Activated T-cell treated with anti-CD3 and anti-CD28 coated beads, Interleukin-2, amount 50 U/mL, for 4 hours (primary cell): ENCODE measurements around the gene TUBA4A. TPM values are rescaled to one million over a fixed set of nuclear protein-coding genes. Genes with fewer than 3 reads are reported as not detected.
A peak's percentile ranks its signal among the peaks of the same experiment; 100 is the strongest.

Experiments used
- ATAC-seq, 2 donors: fragments of 200-7000 bp; cut with Tn5 transposase; one replicate each; pipeline ENCODE4 v1.10.0; 2021
- DNase-seq: peaks from one replicate; pipeline ENCODE4 v3.0.0-alpha.2; 2020
- H3K27me3 Mint-ChIP-seq: one replicate; pipeline ENCODE4 v1.8.0; 2021; ENCODE audit warnings: low read depth, mixed read lengths
- H3K36me3 Mint-ChIP-seq: one replicate; pipeline ENCODE4 v1.8.0; 2022; ENCODE audit warnings: mixed read lengths; ENCODE audit not compliant: insufficient read depth
- H3K4me1 Mint-ChIP-seq: one replicate; pipeline ENCODE4 v1.8.0; 2021; ENCODE audit warnings: low read depth, mixed read lengths
- H3K4me3 Mint-ChIP-seq: one replicate; pipeline ENCODE4 v1.8.0; 2021; ENCODE audit warnings: mild to moderate bottlenecking, moderate library complexity, mixed read lengths
- H3K9me3 Mint-ChIP-seq: one replicate; pipeline ENCODE4 v1.8.0; 2021; ENCODE audit warnings: mixed read lengths
- total RNA-seq, 3 donors: library from RNA; stranded (reverse); gene quantifications; one replicate each; pipeline ENCODE4 v1.2.1, GENCODE V29; 2021

Gene TUBA4A
- total RNA-seq, 3 donors from 2014 or later = 167 to 201 (median 190) TPM

DNA sequence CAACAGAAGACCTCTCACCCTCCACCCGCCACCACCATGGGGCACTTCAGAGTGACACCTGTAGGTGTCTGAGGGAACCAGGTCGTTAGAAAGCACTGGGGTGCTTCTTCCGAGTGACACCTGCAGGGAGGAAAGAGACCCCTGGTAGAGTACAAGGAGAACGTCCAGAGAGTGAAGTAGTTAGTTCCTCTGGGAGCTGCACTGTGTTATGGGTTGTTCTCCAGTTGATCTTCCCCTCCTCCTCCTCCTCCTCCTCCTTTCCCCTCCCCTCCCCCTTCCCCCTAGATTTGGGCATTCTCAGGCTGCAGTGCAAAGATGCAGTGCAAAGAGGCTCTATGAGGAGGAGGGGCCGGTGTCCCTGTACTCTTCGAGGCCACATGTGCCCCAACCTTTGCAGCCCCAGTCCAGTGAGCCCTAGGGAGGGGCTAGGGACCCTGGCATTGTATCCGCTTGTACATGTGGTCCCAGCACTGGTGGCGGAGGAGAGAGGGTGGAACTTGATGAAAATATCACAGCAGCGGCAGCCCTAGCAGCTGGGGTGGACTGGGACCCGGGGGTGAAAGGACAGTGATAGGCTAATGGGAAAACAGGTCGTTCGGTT, 26.3 kb upstream of the TUBA4A start:
- Mint-ChIP-seq H3K27me3 (no peaks in the 10 kb centered on the region), H3K4me3 (peak overlapping the region; percentile 93), H3K4me1 (peaks cover 41% of the 10 kb centered on the region), H3K36me3 (peaks cover 21% of the 10 kb centered on the region), H3K9me3 (no peaks in the 10 kb centered on the region)
- DNase-seq (no peak), ATAC-seq (no peak)

DNA sequence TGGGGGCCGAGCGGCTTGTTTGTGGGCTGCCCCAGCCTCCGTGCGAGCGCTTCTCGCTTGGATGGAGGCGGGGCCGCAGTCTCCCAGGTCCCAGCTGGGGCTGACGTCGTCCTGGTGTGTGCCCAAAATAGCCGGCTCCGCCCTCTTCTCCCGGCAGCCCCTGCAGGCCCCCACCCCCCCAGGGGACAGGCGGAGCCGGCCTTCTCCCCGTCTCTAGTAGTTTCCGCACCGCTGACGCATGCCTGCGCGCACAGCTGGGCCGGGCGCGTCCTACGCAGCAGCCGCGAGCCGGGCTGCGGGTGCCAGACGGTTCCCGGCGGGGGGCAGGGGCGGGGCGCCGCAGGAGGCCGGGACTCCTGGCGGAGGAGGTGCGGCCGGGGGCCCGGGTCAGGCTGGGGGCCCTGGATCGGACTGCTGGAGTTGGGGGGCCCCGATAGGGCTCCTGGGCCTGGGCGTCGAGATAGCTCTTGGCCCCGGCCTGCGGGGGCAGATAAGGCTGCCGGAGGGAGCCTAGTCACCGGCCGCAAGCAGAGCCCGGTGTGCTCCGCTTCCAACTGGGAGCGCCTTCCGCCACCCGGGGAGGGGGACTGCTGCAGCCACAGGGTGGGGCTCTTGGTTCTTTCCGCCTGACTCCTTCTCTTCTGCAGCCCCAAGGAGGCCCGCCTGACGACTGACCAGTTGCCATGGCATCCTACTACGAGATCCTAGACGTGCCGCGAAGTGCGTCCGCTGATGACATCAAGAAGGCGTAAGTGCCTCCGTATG, 25.6 kb upstream of the TUBA4A start, which contains the start of gene DNAJB2:
Gene DNAJB2 (plus strand): TSS at position 216 of the 765 bp plus-strand sequence. CDS start 468 bp downstream, at position 684.
- Mint-ChIP-seq H3K27me3 (no peaks in the 10 kb centered on the region), H3K4me1 (peaks cover 41% of the 10 kb centered on the region), H3K36me3 (peaks cover 21% of the 10 kb centered on the region), H3K9me3 (no peaks in the 10 kb centered on the region), H3K4me3 (peak within 1 kb of the TSS; percentile 93)
- DNase-seq (peak; percentile 99), ATAC-seq (peak; percentile 89 to 90)

DNA sequence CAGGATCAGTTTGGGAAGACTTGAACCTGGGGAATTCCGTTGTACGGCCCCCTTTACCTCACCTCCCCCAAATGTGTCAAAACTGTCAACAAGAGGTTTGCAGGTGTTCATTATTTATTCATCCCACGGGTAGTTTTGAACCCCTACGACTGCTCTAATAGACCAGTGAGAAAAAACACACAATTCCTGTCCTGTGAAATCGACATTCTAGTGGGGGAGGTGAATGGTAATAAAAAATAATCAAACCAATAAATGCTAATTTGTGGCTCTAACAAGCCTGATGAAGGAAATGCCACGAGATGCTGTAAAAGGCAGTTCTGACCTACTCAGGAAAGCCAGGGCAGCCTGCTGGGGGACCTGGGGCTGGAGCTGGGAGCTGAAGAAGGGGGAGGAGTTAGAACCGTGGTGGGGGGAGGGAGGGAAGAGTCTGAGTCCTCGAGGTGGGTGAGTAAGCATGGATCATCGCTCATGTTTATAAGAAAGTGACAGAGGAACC, 25.0 kb upstream of the TUBA4A start:
- peaks cover 41% of the 10 kb centered on the region for H3K4me1 Mint-ChIP-seq
- no peak for ATAC-seq

DNA sequence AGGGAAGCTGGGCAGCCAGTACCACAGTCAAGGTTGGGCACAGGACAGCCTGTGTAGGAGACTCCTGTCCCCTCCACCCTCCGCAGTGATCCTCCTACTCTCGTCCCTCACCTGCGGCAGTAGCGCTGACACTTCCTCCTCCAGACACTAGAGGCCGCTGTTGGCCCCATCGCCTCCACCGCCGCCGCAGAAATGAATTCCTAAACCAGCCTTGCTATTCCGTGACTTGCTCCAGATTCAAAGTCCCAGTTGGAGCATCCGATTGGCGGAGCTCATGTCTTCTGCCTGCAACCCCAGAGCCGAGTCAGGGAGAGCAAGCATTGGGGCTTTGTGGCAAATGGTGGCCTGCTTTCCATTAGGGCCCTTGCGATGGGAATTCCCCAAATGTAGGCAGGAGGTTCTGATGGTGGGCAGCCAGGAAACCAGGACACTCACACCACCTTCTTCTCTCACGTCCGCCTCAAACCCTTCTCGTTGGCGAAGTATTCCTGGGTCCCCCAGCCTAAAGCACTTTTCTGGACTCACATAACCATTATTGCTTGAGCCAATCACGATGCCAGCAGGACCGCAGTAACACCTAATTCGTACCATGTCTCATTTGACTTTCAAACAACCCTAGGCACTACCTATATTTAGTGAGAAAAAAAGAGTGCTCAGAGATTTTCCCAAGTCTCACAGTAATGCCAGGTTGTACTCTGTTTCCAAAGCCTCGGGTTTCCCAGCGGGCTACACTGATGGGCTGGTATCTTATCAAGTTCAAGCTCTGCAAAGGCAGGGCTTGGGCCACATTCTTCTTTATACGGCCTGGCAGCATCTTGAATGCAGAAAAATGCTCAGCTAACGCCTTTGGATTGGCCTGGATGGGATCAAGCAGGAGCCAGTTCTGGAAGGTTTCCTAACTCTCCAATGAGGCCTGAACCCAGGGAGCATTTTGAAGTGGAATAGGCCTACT, 24.3 kb upstream of the TUBA4A start:
- ATAC-seq (no peak), DNase-seq (peak; percentile 70)
- no peaks in the 10 kb centered on the region for H3K9me3 Mint-ChIP-seq
- H3K4me1 Mint-ChIP-seq = peaks cover 41% of the 10 kb centered on the region
- peak overlapping the region; percentile 93 for H3K4me3 Mint-ChIP-seq
- H3K36me3 Mint-ChIP-seq = peaks cover 13% of the 10 kb centered on the region
- no peaks in the 10 kb centered on the region for H3K27me3 Mint-ChIP-seq

More for the DNA sequence above, 25.0 kb upstream of the TUBA4A start:
- H3K9me3 Mint-ChIP-seq = no peaks in the 10 kb centered on the region
- H3K4me3 Mint-ChIP-seq = peak overlapping the region; percentile 93
- H3K27me3 Mint-ChIP-seq = no peaks in the 10 kb centered on the region
- no peak for DNase-seq
- peaks cover 19% of the 10 kb centered on the region for H3K36me3 Mint-ChIP-seq

DNA sequence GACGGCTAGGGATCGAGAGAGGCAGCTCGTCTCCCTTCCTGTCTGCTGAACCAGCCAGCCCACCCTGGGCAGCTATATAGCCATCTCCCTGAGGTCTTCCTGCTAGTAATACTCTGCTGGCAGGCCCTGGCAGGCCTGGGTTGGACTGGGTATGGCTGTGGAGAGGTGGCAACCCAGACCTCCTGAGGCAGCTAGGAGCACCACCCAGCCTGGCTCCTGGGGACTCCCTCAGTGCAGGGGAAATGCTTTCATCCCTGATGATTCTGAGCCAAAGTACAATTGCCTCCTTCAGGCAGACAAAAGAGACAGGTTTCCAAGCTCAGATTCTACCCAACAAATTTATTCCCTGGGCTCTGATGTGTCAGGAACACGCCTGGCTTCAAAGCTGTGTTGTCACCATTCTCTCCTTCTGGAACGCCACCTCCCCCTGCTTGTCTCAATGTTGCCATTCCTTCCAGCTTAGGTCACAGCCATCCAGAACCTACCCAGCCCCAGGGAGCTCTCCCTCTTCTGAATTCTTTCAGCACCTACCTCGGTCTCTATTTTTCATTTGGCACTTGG, 20.7 kb upstream of the TUBA4A start:
- Mint-ChIP-seq H3K36me3 (no peaks in the 10 kb centered on the region), H3K4me1 (peaks cover 20% of the 10 kb centered on the region), H3K4me3 (no peak overlapping the region), H3K9me3 (no peaks in the 10 kb centered on the region), H3K27me3 (no peaks in the 10 kb centered on the region)
- DNase-seq (no peak), ATAC-seq (no peak)

DNA sequence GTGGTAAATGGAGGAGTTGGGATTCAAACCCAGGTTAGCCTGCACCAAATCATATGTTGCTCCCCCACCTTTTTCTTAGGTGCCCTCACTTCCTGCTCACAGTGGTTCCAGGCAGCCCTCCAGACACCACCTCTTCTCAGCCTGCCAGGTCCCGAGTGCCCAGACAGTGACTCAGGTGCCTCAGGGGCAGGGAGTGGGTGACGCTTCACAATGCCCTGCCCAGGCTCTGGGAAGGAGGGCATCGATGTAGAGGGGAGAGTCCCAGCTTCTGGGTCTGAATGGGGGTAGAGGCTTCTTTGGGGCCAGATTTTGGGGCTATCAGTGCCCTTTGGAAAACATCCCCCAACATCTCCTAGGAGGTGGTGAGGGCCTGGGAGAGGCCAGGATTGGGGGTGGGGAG, 20.2 kb upstream of the TUBA4A start:
- H3K9me3 Mint-ChIP-seq = no peaks in the 10 kb centered on the region

DNA sequence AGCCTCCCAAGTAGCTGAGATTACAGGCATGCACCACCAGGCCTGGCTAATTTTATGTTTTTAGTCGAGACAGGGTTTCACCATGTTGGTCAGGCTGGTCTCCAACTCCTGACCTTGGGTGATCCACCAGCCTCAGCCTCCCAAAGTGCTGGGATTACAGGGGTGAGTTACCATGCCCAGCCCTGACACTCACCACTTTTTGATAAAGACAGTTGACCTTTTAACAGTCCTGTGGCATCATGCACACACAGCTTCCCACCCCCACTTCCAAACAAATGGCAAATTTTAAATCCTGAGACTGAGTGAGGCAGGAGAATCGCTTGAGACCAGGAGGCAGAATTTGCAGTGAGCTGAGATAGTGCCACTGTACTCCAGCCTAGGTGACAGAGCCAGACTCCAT, 19.3 kb upstream of the TUBA4A start:
- Mint-ChIP-seq H3K4me1 (peaks cover 9% of the 10 kb centered on the region), H3K27me3 (no peaks in the 10 kb centered on the region), H3K36me3 (no peaks in the 10 kb centered on the region), H3K9me3 (no peaks in the 10 kb centered on the region), H3K4me3 (no peak overlapping the region)
- ATAC-seq (no peak), DNase-seq (no peak)

More for the DNA sequence above, 20.2 kb upstream of the TUBA4A start:
- DNase-seq = no peak
- no peak overlapping the region for H3K4me3 Mint-ChIP-seq
- H3K27me3 Mint-ChIP-seq = no peaks in the 10 kb centered on the region
- H3K36me3 Mint-ChIP-seq = no peaks in the 10 kb centered on the region
- H3K4me1 Mint-ChIP-seq = peaks cover 19% of the 10 kb centered on the region
- ATAC-seq = no peak

DNA sequence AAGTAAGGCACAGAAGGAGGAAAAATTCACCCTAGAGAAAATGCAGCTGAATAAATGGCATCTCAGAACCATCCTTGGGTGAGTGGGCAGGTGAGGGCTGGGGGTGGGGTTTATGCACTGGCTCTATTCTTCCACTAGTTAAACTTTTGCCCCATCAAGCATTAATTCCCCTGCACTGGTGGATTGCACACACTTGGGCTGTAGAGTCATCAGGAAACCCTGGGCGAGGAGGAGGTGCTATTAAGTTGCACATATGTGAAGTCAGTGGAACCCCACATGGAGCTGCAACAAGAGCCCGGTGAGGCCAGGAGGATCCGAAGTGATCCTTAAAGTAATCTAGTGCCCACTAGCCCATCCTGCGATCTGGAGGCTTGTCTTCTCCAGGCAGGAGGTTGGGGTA, 18.6 kb upstream of the TUBA4A start:
- no peaks in the 10 kb centered on the region for H3K36me3 Mint-ChIP-seq
- H3K27me3 Mint-ChIP-seq = no peaks in the 10 kb centered on the region
- ATAC-seq (no peak), DNase-seq (no peak)
- no peaks in the 10 kb centered on the region for H3K9me3 Mint-ChIP-seq
- H3K4me3 Mint-ChIP-seq = no peak overlapping the region
- H3K4me1 Mint-ChIP-seq = peaks cover 3% of the 10 kb centered on the region

DNA sequence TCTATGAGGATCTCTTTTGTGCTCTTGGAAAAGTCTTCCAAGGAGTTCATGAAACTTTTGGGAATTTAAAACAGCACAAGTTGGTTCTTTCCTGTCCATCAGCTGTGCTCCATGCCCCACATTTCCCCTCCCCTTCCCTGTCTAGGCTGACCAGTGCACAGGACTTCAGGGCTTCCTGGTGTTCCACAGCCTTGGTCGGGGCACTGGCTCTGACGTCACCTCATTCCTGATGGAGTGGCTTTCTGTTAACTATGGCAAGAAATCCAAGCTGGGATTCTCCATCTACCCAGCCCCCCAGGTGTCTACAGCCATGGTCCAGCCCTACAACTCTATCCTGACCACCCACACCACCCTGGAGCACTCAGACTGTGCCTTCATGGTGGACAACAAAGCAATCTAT, 17.3 kb upstream of the TUBA4A start:
- no peaks in the 10 kb centered on the region for H3K9me3 Mint-ChIP-seq
- H3K4me3 Mint-ChIP-seq = no peak overlapping the region
- H3K4me1 Mint-ChIP-seq = no peaks in the 10 kb centered on the region
- no peak for ATAC-seq
- no peak for DNase-seq
- no peaks in the 10 kb centered on the region for H3K36me3 Mint-ChIP-seq
- no peaks in the 10 kb centered on the region for H3K27me3 Mint-ChIP-seq

DNA sequence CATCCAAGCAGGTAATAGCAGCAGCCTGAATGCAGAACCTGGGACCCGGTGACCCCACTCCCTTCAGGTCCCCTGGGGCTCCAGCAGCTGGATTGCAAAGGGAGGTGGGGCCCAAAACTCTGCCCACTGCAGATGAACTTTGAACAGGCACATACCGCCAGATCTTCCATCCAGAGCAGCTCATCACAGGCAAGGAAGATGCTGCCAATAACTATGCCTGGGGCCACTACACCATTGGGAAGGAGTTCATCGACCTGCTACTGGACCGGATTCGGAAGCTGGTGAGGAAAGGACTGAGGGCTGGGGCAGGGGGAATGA, 16.3 kb upstream of the TUBA4A start:
- Mint-ChIP-seq H3K4me1 (no peaks in the 10 kb centered on the region), H3K36me3 (no peaks in the 10 kb centered on the region), H3K4me3 (no peak overlapping the region), H3K9me3 (no peaks in the 10 kb centered on the region), H3K27me3 (no peaks in the 10 kb centered on the region)
- no peak for DNase-seq
- no peak for ATAC-seq

DNA sequence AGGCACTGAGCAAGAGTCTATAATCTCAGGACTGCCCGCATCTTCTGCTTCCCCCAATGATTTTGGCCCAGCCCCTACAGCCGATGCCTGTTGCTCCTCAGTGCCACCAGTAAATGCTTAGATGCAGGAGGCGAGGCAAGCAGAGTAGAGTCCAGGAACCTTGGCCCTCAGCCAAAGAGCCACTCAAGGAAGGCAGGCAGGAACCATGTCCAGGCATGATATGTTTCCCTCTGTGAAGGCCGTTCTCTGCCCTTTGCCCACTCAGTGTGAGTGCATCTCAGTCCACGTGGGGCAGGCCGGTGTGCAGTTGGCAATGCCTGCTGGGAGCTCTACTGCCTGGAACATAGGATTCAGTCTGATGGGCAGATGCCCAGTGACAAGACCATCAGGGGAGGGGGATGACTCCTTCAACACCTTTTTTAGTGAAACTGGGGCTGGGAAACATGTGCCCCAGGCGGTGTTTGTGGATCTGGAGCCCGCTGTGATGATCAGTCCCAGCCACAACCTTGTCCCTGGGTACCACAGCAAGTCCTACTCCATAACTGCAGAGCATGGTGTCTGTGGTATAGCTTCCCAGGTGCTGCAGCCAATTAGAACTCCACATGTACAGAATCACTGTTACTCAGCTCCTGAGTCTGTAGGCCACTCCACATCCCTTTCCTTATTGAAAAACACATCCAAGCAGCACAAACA, 15.8 kb upstream of the TUBA4A start:
- DNase-seq (no peak), ATAC-seq (no peak)
- Mint-ChIP-seq H3K4me1 (no peaks in the 10 kb centered on the region), H3K4me3 (no peak overlapping the region), H3K9me3 (no peaks in the 10 kb centered on the region), H3K27me3 (no peaks in the 10 kb centered on the region), H3K36me3 (no peaks in the 10 kb centered on the region)

DNA sequence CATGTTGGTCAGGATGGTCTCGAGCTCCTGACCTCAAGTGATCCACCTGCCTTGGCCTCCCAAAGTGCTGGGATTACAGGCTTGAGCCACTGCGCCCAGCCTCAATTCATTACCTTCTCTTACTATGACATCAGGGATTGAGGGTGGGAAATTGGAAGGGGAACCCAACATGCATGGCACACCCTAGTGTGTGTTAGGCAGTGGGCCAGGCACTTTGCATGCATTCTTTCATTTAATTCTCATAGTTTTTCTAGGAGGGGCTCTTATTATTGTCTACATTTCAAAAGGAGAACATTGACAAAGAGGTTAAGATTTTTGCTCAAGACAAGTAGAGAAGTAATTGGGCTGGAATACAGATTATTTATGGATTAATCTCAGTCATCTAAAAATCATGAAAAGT, 14.6 kb upstream of the TUBA4A start:
- H3K4me1 Mint-ChIP-seq = no peaks in the 10 kb centered on the region
- H3K27me3 Mint-ChIP-seq = no peaks in the 10 kb centered on the region
- DNase-seq (no peak), ATAC-seq (no peak)
- H3K4me3 Mint-ChIP-seq = no peak overlapping the region
- H3K36me3 Mint-ChIP-seq = no peaks in the 10 kb centered on the region
- H3K9me3 Mint-ChIP-seq = no peaks in the 10 kb centered on the region

DNA sequence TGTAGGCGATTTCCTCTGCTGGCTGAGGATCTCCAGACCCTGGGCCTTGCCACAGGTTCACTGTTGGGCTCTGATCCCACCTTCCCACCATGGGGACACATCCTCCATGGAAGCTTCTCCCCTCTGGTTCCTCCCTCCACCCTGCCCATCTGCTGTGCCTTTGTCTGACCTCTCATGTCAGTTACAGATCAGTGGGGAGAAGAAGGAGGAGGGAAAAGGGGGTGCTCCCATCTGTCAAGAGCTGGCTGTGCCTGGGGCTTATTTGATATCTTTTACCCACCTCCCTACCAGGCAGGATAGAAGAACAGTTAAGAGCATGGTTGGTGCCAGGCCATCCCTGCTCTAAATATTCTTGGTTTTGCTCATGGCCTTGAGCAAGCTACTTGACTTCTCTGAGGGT, 13.2 kb upstream of the TUBA4A start:
- ATAC-seq (no peak), DNase-seq (no peak)
- no peaks in the 10 kb centered on the region for H3K36me3 Mint-ChIP-seq
- no peaks in the 10 kb centered on the region for H3K9me3 Mint-ChIP-seq
- H3K4me3 Mint-ChIP-seq = no peak overlapping the region
- H3K27me3 Mint-ChIP-seq = no peaks in the 10 kb centered on the region
- no peaks in the 10 kb centered on the region for H3K4me1 Mint-ChIP-seq

DNA sequence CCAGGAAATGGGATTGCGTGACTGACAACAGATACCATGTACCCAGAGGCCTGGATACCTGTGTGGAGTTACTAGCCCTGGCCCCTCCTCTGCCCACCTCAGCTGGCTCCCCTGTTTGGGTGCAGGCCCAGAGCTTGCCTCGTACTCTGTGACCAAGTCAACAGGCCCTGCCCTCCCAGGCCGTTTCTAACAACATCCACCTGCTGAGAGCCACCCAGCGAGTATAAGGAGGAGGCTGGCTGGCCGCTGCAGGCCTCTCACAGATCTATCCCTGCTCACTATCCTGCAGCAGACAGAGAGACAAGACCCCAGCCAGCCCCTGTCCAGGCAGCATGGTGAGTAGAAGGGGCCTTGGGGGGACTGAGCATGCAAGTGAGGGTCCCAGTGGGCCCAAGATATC, 12.5 kb upstream of the TUBA4A start:
- no peaks in the 10 kb centered on the region for H3K27me3 Mint-ChIP-seq
- H3K4me3 Mint-ChIP-seq = no peak overlapping the region
- no peaks in the 10 kb centered on the region for H3K9me3 Mint-ChIP-seq
- no peaks in the 10 kb centered on the region for H3K4me1 Mint-ChIP-seq
- ATAC-seq (no peak), DNase-seq (no peak)
- H3K36me3 Mint-ChIP-seq = no peaks in the 10 kb centered on the region
